HG03520 (cell line): ENCODE data around the gene PHF24.

Source experiments
- ATAC-seq: cut with Tn5 transposase; IDR thresholded peaks from one replicate; pipeline ENCODE4 v1.9.1; 2021; ENCODE audit warnings: mild to moderate bottlenecking, moderate library complexity; ENCODE audit not compliant: unreplicated experiment

Gene PHF24

DNA sequence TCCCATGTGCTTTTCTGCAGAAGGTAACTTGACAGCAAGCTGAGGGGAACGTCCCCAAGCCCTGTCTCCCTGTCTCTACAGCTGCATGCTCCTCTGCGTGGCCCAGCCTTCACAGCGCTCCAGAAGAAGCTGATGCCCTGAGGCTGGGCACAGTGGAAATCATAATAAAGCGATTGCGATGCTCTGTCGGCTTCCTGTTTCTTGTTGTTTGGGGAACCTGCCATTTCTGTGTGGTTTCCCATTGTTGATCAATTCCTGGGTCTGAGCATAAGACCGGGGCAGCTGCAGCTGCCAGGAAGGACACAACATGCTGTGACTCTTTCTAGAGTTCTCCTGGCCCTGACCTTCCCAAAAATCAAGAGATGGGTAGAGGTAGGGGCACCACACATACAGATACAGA, 24.3 kb downstream of the PHF24 start:
- ATAC-seq = no peak

DNA sequence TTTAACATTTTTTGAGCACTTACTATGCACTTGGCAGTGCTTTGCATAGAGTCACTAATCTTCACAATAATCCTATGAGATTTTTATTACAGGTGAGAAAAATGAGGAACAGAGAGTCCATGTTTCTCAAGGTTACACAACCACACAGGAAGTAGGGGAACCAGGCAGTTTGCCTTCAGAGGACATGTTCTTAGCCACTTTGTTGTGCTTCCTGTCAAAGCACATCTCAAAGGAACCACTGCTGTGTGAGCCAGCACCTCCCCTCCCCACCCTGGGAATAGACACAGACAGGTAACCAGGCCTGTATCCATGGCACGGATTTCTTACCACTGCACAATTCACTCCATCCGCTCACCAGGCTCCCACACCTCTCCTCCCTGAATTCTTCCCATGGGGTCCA, 25.1 kb downstream of the PHF24 start:
- peak; percentile 37 for ATAC-seq

DNA sequence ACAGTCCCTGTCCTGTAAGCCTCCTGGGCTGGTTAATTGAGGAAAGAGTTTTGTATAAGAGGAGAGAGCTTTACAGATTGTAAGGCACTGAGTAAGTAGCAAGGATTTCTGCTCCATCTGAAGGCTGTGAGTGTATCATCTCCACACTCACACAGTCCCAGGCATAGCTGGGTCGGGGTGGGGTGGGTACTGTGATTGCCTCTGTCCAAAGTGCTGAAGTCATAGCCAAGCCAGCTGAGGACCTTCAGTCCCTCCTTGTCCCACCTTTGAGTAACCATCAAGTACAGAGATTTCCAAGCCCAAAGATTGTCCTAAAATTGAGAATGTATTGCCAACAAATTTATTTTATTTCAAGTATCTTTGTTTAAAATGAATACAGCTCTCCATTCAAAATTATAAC, 26.0 kb downstream of the PHF24 start:
- no peak for ATAC-seq

DNA sequence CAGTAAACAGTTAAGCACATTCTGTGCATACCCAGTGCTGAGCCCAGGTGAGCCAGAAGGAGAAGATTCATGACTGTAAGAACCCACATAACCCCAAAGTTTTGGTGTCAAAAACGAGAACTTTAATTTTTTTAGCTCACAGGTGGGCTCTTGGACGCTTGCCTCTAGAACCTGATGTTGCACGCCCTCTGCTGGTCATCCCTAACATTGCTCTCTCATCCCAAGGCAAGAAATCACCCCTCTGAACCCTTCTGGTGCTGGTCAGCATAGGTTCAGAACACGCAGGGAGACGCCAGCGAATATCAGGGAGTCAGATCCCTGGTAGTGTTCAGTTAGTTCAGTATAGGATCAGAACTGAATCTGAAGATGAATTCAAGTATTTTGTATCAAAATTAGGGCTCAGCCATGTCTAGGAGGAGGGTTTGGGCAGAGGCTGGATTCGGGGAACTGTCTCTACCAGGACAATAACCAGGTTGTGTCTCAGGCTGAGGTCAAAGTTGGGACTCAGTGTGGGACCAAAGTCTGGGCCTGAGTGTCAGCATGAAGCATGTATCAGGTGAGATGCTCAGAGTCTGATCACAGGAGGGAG, 27.3 kb downstream of the PHF24 start:
- no peak for ATAC-seq

DNA sequence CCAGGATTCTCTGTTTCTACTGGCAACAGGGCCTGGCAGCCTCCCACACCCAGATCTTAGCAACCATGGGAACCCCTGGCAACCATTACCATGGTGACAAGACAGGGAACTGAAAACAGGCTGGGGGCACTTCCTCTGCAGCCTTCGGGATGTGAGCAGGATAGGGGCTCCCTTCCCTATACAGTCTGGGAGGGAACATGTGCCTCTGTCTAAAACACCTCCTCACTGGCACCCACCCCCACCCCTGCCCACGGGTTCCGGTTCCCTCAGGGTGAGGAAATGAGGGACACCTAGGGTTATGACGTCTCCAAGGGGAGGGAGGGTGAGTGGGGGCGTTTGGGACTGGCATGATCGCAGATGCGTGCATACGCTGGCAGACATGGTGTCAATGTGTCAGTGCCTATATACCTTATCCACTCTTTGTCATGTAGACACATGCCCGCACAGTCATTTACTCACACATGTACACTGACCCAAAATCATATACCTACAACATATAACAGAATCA, 28.5 kb downstream of the PHF24 start:
- ATAC-seq = no peak

DNA sequence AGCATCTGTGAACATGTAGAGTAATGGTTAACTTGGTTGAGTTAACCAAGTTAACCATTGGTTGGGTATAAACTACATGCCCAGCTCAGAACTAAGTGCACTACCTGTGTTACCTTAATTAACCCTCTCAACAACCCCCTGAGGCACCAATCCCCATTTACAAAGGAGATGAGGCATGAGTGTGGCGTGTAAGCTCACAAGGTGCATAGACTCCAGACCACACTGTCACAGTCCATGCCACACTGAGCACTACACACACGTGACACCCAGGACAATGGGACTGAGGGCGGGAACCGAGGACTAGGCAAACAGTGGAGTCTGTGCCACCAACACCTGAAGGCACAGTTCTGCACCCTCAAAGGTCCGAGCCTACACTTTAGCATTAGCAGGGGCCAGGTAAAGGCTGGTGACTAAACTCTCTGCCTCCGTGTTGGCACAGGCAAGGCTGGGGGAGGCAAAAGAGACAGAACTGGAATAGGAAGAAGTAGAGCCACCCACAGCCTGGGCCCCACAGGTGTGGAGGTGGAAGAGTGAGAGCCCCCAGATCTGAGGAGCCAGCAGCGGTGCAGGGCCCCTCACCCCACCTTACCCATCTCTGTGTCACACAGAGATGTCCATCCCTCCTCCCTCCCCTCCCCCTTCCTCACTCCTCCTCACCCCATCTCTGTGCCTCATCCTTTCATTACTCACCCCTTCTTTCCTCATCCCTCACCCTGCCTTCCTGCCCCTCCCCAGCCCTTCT, 29.2 kb downstream of the PHF24 start:
- ATAC-seq = no peak

DNA sequence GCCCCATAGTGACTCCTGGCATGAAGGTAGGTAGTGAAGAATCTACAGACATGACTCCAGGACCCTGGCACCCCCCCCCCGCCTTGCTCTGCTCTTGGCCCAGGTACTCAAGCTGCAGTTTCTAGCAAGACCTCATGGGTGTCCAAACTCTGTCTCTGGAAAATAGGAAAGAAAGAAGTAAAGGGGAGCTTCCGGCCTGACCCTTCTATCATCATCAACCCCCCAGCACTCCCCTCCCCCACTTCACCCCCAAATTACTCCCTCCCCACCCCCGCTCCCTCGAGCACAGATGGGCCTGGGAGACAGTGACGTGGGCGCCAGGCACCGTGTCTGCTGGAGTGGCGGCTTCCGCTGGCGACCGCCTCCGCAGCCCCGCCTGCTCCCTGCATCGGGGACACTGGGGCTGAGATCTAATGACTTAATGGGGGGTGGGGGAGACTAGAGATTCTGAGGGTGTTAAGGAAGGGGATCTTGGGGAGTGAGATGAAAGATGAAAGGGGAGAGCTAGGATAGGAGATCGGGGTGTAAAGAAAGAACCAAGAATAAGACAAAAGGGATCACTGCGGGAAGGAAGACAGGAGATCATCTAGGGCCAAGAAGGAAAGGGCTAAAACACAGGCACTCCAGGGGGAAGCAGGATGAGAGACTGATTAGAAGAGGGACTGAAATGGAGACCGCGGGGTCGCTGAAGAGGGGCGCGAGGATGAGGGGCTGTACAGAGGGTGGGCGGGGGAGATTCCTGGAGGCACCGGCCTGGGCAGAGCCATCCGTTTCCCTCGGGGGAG, 30.3 kb downstream of the PHF24 start:
- ATAC-seq = no peak

DNA sequence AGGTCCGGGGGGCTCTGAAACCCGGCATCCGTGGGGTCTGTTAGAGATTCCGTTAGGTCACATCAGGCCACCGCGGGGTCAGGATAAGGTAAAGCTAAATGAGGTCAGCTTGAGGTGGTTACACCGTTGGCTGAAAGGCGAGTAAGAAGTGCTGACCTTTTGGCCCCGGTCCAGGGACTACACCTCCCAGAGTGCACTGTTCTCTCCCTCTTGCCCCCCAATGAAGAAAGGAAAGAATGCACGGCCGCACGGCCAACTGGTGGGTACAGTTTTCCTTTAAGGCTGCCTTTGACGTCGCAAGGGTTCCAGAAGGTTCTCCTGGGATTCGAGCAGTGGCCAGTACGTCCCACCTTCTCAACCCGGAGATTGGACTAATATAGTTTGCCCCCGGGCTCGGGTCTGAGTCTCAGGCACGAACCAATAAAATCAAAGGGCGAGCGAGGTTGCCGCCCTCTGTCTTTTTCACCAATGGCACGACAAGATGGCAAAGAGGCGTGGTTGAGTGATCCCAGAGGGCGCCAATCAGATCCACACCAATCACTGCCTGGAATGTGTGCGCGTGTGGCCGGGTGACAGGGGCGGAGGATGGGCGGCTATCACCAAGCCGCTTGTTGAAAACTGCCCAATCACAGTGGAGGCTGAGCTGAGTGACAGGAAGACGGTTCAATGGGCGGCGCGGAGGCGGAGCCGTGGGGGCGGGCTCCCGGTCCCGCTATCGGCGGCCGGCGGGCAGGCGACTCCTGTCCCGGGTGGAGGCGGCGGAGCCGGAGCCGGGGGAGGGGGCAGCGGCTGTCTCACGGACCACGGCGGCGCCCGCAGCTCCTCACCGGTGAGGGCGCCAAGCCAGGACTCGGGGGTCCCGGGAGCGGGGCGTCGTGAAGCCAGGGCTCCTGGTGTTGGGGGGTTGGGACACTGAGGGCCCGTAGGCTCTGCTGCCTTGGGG, 31.2 kb downstream of the PHF24 start, which contains the start of gene DNAJB5:
DNAJB5 (plus strand) TSS at position 743 of the 943 bp plus-strand sequence. CDS start 886 bp downstream, outside the sequence.
- peak; percentile 82 for ATAC-seq

DNA sequence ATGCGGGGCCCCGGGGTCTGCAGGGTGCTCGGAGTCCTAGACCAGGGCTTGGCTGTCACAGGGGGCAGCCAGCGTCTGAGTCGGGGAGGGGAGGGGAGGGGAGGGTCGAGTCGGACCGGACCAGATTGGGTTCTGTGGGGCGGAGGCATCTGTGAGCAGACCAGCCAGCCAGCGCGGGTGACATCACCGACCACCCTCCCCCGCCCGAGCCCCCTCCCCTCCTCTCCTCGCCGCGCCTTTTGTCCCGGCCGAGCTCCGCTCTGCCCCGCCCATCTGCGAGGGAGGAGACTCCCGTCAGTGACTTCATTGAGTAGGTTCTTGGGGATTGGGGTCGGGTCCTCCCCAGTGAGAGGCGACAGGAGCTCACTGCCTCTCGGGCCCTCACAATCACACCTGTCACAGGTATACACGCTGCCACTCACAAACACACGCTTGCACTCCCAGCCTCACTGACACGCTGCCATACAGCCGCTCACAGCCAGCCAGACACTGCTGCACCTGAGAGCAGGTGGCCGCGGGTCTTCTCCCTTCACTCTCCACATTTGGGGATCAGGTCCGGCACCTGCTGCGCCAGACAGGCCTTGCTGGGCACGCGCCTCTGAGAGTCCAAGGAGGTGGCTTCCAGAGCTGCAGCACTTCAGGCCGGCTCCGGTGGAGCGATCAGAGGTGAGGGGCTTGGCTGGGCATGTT, 32.0 kb downstream of the PHF24 start:
- ATAC-seq = no peak

DNA sequence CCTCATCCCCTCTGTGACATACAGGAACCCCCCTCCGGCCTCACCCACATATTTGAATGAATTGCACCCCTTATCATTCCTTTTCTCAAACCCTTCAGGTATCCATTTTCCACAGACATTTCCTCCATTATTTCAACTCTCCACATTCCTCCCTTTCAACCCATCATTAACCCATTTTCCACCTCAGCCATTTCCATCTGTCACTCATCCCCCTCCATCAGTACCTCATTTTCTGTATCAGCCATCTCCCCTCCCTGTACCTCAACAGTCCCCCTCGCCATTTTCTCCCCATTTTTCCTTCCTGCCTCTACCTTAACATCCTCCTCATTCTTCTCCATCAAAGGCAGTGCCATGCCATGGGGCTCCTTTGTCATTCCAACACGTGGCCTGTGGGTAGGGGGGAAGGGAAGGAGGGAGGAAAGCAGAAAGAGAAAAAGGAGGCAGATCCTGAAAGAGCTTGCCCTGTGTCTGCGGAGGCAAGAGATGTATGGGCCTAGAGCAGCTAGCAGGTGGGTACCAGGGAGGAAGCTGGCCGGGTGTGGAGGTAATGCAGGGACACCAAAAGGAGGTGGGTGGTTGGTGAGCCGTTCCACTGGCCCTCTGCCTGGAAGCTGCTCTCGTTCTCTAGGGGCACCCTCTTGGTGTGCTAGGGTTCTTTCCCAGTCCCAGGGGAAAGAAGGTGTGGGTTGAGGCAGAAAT, 33.0 kb downstream of the PHF24 start:
- ATAC-seq = no peak

DNA sequence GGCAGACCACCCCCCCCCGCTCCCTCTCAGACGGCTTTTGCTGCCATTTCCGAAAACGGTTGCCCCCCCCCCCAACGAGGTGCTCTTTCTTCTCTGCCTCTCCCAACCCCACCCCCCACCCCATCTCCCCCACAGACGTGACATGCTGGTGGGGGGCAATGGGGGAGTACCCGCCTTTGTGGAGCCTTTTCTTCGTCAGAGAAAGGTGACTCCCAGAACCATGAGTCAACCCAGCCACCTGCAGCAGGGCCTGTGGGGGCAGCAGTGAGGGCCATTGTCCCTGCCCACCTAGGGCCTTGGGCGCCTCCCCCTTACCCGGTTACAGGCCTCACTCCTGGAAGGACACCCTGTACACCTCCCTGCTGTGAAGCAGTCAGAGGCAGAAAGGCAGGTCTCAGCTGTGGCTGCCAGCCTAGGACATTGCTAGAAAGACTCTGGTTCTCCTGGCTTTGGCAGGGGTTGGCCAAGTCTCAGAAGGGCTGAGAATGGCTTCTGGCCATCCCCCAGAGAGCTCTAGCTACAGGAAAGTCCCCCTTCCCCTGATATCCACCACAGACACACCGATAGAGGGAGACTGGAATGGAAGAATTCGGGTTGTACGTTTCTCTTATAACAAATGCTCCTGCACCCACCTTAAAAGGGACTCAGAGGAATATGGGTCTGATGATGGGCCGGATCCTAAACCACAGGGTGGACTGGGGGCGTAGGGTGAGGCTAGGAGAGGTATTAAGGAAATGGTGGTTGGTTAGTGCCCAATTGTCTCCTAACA, 33.7 kb downstream of the PHF24 start:
- ATAC-seq = no peak

DNA sequence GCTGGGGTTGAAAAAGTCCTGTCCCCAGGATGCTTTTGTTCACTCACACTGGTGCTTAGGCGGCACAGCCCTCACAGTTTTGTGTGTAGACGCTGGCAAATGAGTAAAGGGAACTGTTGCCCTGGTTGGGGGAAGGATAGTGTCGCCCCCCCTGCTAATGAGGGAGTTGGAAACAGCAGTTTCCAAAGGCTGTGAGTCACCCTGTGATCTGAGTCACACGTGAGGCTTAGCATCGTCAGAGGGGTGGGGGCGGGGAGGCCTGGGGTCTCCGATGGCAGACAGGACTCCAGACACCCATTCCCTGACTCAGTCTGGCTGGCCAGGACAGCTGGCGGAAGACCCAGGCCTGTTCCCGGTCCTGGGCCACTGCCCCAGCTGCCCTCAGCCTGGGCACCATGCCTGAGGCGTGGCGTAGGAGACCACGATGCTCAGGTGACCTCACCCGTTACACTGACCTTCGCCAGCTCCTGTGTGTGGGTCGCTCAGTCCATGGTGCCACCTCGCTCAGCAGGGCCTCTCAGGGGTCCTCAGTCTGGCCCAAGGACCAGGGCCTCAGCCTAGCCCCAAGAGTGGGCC, 34.4 kb downstream of the PHF24 start:
- ATAC-seq = no peak

DNA sequence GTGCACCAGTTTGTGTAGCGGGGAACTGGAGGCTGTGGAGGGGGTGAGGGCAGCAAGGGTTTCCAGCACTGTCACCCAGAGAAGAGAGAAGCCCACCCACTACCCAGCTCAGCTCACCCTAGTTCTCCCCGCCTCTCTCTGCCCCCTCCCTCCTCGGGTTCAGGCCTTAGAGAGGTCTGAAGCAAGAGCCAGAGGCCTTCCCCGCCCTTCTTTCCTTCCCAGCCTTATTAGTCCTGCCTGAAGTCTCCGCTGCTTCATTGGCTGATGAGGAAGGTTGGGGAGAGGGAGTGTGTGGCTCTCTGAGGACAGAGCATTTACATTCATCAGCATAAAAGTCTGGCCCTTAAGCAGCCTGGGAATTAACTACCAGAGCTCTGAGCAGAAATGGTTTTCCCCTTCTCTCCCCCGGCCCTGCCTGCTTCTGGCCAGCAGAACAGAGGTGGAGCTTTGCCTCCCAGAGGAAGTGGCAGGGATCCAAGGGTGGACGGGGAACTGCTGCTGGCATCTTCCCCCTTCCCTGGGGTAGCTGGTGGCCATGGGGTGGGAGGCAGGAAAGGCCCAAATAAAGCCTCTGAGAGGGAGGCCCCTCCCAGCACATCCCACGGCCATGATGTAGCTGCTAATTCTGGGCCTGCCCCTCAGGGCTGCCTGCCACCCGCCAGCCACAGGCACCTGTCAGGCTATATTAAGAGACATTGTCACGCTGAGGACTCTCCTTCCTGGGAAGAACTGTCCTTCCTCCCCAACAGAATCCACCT, 35.6 kb downstream of the PHF24 start:
- ATAC-seq = no peak

DNA sequence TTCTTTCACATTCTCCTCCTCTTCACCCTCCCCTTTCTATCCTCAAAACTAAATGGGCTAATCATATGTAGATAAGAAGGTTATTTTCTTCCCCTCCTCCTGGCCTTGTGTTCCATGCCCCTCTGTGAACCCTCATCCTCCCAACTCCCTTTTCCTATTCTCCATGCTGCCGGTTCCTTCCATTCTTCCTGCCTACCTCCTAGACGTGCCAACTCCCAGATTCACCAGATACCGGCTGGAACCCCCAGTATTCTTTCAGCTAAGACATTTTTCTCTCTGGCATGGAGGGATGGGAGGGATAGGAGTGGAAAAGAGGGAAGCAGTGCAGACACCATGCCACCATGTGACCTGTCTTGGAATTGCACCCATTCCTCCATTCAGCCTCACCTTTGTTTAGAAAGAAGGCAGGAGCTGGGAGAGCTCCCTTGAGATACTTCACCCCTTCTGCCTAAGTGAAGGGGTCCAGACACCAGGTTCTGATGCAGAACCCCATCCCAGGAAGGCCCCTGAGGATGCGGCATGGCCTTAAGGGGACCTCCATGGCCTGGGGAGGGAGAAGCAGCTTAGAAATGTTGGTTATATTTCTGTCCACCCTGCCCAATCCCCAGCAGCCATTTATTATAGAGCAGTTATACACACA, 36.3 kb downstream of the PHF24 start:
- no peak for ATAC-seq

DNA sequence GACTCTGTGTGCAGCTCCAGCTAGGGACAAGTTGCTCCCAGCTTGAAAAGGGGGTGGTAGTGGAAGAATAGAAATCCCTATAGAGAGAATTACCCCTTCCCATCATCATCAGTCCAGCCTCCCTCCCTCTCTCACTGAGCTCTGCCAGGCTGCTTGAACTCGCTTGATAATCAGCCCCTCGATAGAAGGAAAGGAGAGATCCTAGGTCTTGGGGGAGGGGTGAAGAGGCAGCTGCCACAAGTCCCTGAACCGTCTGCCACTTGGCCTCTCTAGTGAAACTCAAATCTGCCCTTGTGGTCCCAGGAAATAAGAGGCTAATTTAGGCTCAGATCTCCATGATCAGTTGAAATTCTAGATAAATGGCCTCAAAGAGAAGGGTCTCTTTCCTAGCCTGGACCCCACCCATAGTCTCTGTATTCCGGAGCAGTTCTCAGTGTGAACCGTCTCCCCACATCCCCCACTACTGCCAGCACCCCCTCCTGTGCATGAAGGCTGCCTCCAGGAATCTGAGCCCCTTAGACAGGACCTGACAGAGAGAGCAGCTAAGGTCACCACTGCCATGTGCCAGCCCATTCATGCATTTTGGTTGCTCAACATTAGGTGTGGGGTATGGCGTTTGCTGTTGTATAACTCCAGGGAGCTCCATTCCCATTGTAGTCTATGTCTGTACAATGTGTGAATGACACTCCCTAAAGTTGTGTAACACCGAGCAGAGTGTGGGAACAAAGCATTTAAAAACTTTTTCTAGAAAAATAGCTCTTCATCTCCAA, 37.0 kb downstream of the PHF24 start:
- no peak for ATAC-seq

DNA sequence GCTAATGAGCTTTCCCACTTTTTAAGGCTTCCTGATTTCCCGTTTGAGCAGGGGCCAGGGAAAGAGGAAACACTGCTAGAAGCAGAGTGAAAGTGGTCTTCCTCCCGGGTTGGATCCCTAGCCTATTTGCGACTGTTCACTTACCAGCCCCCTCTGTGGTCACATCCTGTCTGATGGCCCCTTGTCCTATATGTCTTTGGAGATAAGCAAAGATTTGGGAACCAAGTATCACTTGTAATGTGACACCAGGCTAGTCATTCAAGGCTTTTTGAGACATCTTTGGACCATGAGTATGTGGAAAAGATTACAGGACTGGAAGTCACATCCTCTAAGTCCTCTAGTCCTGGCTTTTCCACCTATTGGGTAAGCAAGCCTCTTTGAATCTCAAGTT, 37.6 kb downstream of the PHF24 start:
- ATAC-seq = no peak
